GM19099 (cell line): ENCODE measurements around the gene MTG2.
A peak's percentile ranks its signal among the peaks of the same experiment; 100 is the strongest.

Experiments used
- POLR2A ChIP-seq: IDR thresholded peaks from 3 replicates; pipeline ENCODE4 v1.6.1; 2011; ENCODE audit warnings: low read depth; ENCODE audit not compliant: insufficient read length; ENCODE audit errors: extremely low read depth

The MTG2 gene

DNA sequence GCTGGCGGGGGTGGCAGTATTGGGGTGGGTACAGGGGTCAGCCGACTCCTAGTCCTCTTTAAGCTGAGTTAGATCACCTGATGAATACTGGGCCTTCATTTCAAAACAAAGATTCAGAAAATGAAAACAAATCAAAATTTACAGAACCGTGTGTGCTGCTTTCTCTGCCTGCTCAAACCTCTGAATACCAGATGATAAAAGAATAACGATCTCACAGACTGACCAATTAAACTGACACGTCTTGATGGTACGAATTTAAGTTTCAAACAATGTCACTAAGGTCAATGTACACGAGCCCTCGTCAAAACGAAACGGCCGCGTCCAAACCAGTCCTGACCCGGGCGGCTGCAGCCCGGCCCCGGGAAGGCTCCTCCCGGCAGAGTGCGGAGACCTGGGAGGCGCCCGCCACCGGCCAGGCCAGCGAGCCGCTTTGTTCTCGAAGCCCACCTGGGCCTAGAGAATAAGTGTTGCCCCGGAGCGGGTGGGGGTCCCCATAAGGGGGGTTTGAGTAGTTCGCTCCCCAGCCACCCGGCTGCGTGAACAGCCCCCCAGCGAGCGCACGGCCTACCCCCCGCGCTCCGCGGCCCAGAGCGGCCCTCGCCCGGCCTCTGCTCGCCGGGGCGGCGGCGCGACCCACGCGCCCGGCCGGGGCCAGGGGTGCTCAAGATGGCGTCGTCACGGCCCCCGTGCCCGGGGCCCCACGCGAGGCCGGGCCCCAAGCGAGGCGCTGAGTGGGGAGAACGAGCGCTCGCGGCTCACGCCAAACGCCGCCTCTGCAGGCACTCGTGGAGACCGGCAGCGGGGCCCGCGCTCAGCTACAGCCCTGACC lies 40.4 kb upstream of the MTG2 start:
- no peak for TF ChIP-seq POLR2A

DNA sequence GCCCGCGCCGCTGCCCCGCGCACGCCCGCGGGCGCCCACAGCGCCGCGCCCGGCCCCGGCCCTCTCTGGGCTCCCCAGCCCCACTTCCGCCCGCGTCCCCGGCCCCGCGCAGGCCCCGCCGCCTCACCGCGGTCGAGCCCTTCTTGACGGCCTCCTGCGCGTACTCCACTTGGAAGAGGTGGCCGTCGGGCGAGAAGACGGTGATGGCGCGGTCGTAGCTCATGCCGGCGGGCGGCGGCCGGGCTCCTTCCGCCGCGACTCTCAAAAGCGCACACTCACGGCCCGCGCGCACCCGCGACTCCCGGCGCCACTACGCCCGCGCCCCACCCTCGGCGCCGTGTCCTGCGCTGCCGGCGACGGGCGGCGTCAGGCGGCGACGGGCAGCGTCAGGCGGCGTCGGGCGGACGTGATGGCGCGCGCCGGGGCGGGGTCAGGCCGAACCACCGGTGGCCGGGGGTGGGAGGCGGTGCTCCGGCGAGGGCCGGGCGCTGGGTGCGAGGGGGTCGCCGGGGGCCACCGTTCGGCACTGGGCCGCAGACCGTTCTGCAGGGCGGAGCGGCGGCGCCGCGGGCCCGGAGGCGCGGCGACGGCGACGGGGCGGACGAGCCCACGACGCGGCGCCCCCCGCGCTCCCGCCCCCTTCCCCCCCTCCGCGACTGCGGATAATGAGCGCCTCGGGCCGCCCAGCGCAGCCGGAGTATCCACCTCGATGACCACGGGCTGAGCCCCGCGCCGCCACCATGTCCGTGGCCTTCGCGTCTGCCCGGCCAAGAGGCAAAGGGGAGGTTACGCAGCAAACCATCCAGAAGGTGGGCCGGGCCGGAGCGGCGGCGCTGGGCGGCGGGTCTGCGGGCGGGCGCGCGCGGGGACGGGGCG lies 39.5 kb upstream of the MTG2 start, which contains the start of the genes PSMA7 and SS18L1:
Gene PSMA7, minus strand, starts transcription at position 314 of the 876 bp plus-strand sequence. Its CDS starts 91 bp downstream, at position 223.
Gene SS18L1, plus strand, starts transcription at position 689 of the 876 bp plus-strand sequence. Its CDS starts 52 bp downstream, at position 741.
- TF ChIP-seq POLR2A: peak; percentile 84

DNA sequence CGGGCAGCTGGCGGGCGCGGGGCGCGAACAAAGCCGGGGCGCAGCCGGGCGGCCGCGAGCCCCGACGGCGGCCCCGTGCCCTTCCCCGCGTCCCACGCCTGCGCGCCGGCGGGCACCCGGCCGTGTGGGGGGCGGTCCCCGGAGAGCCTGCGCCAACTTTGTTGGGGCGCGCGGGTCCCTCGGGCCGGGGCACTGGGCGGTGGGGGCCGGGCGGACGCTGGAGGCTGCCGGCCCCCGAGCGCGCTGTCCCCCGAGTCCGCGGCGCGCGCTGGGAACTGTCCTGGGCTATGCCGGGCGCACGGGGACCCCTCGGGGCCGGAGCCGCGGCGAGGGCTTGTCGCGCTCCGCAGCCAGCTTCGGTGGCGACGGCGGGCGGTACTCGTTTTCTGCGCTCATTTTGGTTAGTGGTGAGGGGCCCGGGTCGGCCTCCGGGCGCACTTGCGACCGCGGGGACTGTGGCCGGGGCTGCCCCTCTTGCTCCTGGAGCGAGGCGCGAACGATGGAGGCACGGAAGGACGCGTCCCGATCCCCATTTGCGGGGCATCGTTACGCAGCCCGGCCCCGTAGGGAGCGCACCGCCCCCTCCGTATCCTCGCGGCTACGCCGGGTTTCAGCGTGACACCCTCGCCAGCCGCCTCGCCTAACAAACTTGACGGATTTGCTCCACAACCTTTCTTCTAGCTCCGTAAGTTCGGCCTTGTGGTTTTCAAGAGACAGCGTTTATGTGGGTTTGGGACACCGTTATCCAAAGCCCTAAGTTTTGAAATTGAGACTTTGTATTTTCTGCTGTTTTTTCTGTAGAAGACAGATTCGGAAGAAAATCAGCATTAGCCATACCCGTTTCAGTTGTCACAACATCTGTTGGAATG lies 38.6 kb upstream of the MTG2 start:
- TF ChIP-seq POLR2A: no peak

DNA sequence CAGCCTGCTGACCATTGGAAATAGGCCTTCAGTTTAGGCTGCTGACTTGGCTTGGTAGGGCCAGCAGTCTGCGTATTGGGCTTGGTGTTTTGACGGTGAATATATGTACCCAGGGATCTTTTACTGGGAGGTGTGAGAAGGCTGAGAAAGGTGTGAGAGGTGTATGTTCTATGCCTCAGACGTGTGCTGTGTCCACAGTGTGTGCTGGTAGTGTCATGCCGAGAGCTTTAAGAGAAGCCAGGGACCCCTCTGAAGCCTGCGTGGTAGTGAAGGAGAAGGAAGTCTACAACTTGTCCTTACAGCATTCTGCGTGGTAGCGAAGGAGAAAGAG lies 37.2 kb upstream of the MTG2 start:
- TF ChIP-seq POLR2A: no peak

DNA sequence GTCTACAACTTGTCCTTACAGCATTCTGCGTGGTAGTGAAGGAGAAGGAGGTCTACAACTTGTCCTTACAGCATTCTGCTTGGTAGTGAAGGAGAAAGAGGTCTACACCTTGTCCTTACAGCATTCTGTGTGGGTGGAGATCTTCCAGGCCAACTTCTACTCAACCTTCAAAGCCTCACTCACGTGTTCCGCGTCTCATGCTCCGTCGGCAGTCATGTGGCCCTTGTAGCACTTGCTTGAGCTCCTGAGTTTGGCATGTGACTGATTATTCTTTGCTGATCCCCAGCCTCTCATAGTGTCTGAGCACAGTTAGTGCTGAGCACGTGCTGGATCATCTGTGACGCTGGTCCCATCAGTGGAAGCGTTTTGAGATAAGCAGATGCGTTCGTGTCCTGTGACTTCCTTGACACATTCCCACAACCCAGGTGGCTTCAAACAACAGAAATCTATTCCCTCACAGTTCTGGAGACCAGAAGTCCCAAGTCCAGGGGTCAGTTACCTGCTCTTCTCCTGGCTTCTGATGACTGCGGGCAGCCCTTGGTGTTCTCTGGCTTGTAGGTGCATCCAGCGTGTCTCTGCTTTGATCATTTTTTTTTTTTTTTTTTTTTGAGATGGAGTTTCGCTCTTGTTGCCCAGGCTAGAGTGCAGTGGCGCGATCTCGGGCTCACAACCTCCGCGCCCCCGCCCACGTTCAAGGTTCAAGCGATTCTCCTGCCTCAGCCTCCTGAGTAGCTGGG lies 36.6 kb upstream of the MTG2 start:
- TF ChIP-seq POLR2A: no peak

DNA sequence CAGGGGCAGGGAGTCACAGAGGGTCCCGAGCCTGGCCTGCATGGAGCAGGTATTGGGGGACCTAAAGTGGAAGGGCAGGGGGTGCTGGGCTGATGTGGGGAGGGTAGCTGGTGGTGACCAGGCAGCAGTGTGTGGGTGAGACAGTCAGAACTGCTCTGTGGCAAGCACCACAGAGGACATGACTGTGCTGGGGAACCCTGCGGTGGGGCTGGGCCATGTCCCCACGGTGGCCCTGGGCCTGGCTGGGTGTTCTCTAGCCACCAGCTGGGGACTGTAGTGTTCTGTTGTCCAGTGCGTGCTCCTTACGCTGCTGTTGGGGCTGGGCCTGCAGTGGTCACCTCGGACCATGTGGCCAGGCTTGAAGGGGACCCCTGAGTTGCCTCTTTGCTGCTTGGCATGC lies 35.7 kb upstream of the MTG2 start:
- TF ChIP-seq POLR2A: no peak

DNA sequence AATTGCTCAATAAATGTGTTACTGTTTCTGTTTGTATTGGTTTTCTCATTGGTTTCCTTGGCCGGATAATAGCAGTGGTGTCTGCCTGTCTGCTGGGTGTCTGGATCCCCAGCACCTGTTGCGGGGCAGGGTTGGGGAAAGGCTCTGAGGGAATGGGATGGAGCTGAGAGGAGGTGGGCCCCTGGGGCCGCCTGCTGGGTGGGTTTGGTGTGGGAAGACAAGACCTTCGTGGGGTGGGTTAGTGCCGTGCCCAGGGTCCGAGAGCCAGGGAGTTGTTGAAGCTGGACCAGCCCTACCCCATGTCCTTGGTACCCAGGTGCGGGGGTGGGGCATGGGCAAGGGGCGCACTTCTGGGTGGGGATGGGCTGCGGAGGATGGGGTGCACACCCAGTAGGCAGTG lies 35.3 kb upstream of the MTG2 start:
- TF ChIP-seq POLR2A: no peak

DNA sequence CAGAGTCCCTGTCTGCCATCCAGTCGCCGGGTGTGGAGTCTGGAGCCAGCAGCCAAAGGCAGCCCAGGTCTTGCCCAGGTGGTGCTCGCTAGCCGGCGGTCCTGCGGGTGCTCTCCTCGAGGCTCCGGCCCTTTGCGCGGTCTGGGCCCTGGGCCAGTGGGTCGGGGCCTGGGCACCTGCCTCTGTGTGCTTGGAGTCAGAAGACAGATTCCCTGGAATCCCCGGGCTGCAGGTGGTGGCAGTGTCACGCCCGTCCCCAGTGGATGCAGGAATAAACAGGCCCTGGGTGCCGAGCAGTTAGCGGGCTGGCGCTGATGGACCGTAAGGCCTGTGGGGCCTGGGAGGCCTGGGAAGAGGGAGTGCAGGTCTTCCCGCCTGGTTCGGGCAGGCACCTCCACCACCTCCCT lies 33.9 kb upstream of the MTG2 start:
- TF ChIP-seq POLR2A: no peak

DNA sequence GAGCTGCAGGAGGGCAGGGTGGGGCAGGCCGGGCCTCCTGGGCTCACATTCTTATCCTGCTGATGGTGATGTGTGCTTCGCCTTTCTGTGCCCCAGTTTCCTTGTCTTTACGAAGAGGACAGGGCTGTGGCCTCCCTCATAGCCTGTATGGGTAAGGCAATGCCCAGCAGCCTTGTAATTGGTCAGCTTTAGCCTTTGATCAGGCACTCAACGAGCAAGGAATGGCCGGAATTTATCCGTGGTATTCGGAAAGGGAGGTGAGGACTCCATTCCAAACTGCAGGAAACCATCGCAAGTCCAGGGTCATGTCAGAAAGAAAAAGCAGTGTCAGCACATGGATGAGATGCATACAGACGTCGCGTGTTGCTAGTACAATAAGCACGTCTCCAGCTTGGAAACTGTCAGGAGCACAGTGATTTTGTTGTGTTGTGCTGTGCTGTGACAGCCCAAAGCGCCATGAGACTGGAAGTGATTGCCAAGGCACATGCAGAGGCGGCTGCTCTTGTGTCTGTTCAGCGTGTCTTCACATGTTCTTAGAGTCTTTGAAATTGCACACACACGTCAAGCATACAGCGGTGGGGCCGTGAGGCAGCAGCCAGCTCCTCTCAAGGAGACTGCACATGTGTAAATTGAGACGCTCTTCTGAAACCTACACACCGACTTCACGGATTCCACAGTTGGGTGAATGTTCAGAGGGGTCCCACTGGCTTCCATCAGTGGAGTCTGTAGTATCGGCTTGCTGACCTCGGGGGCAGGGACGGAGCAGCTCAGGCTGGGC lies 33.1 kb upstream of the MTG2 start:
- TF ChIP-seq POLR2A: no peak

DNA sequence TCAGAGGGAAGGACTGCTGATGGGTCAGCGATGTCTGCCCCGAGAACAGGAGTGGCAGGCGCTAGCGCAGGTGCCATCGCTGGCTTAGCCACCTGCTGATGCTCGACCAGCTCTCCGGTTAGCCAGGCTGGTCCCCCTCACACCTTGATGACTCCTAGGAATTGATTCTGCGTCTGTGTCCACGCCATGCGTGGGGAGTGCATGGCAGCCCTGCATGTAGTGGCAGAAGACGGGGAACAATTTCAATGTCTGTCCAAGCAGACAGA lies 32.6 kb upstream of the MTG2 start:
- TF ChIP-seq POLR2A: no peak

DNA sequence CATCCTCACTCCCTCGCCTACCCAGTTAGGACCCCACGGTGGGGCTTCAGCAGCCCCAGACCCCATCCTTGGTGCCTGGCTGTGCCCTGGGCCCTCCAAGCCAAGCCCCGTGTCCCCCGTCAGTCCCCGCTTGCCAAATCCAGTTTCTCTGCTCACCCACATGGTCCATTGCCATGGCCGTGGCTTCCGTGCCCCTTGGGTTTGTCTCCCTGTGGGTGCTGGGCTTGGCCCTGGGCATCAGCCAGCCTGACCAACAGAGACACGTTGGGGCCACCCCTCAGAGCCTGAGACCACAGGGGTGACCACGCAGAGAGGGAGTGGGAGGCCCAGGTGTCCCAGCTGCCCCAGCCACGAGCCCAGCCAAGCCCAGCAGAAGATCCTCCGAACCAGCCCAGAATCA lies 31.6 kb upstream of the MTG2 start:
- TF ChIP-seq POLR2A: no peak

DNA sequence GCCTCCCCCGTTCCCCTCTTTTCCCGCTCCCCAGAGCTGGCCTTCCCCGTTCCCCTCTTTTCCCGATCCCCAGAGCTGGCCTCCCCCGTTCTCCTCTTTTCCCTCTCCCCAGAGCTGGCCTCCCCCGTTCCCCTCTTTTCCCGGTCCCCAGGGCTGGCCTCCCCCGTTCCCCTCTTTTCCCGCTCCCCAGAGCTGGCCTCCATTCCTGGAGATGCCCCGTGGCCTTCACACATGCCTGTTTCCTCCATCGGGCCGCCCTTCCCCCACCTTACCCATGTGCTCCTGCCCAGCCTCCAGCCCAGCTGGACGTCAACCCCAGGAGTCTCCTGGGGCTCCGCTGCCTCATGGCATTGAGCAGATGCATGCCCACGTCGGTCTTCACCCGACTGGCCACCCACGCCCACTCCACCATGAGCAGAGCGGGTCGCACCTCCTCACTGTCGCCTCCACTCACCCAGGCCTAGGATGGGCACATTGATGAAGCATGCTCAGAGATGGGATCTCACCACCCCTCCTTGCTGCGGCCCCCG lies 30.9 kb upstream of the MTG2 start:
- TF ChIP-seq POLR2A: no peak

DNA sequence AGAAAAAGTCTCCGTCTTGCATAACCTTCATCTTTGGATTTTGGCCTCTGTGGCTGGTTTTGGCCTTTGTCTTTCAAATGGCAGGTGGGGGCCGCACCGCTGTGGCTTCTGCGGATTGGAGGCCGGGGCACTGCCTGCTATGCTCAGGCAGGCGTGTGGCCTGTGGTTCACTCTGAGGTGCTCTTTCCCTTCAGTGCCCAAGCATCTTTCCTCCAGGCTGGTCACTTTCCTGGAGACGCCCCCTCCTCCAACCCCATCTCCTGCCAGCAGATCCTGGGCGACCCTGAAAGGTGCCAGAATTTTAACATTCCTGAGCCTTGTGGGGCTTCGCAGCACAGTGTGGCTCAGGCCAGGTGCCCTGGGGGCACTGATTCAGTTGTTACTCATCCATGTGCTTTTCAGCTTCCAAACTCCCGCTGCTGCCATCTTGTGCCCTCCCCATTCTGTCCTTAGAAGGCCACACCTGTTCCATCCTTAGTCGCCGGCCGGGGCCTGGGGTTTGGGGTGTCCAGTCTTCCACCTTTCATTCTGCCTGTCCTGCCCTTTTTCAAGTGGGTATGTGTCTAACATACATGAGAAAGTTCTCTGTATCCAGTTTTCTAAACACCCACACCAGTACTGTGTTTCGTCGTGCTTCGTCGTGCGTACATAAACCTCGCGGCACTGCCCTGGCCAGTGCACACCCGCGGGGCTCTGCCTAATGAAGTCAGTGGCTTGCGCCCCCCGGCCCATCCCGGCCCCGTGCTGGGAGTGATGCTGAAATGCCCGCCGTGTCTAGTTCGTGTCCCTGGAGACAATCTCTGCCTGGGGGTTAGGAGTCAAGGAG lies 27.2 kb upstream of the MTG2 start:
- TF ChIP-seq POLR2A: no peak
